DND-41 (cell line): ENCODE results near the gene DCAF5.

Source experiments
- EZH2 ChIP-seq: IDR thresholded peaks from 3 replicates; pipeline ENCODE4 v1.6.1; 2012; ENCODE audit warnings: borderline replicate concordance, low read depth, mild to moderate bottlenecking, moderate library complexity, low read length, inconsistent platforms; ENCODE audit not compliant: severe bottlenecking
- TF ChIP-seq, protein P1 (sequence below): IDR thresholded peaks from 2 replicates; pipeline ENCODE4 v1.5.1; 2012; ENCODE audit warnings: borderline replicate concordance, low read length, moderate library complexity, mild to moderate bottlenecking; ENCODE audit not compliant: poor library complexity, severe bottlenecking; ENCODE audit errors: extremely low read depth

DNA sequence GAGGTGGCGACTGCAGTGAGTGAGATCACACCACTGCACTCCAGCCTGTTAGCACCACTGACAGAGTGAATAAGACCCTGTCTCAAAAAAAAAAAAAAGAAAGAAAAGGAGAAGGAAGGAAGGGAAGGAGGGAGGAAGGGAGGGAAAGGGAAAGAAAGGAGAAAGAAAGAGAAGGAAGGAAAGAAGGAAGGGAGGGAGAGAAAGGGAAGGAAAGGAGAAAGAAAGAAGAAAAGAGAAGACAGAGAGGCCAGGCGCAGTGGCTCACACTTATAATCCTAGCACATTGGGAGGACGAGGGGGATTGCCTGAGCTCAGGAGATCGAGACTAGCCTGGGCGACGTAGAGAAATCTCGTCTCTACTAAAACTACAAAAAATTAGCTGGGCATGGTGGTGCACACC is 13.2 kb downstream of the DCAF5 start:
- TF ChIP-seq, protein P1, sequence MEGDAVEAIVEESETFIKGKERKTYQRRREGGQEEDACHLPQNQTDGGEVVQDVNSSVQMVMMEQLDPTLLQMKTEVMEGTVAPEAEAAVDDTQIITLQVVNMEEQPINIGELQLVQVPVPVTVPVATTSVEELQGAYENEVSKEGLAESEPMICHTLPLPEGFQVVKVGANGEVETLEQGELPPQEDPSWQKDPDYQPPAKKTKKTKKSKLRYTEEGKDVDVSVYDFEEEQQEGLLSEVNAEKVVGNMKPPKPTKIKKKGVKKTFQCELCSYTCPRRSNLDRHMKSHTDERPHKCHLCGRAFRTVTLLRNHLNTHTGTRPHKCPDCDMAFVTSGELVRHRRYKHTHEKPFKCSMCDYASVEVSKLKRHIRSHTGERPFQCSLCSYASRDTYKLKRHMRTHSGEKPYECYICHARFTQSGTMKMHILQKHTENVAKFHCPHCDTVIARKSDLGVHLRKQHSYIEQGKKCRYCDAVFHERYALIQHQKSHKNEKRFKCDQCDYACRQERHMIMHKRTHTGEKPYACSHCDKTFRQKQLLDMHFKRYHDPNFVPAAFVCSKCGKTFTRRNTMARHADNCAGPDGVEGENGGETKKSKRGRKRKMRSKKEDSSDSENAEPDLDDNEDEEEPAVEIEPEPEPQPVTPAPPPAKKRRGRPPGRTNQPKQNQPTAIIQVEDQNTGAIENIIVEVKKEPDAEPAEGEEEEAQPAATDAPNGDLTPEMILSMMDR, result no peak
- TF ChIP-seq EZH2, result no peak
